ENCODE measurements around the gene TMEM150A. TPM values are rescaled to one million over a fixed set of nuclear protein-coding genes. Genes with fewer than 3 reads are reported as not detected.

The TMEM150A gene
- total and polyA plus RNA-seq, 2 of the 13 experiments (the other 11 are each of a cell fraction or from before 2014, with no cell fraction given): 30.1 to 70.4 TPM

- TF ChIP-seq ZNF367 (CRISPR knock-in tag; IDR thresholded peaks at IDR 0.05; ENCODE audit: borderline replicate concordance): 0 out of 2 replicates have a peak, but pooled peaks have one; percentile 23
- TF ChIP-seq THRA (CRISPR knock-in tag; IDR thresholded peaks at IDR 0.05; ENCODE audit: borderline replicate concordance): no peak
- TF ChIP-seq ZNF577 (CRISPR knock-in tag; IDR thresholded peaks at IDR 0.05; ENCODE audit: borderline replicate concordance, low read depth): no peak
- TF ChIP-seq ELF1 (CRISPR knock-in tag; IDR thresholded peaks at IDR 0.05): peak; percentile 97
- no peak for TF ChIP-seq SKI (IDR thresholded peaks at IDR 0.05; ENCODE audit: partially characterized antibody)
- TF ChIP-seq PRDM4 (CRISPR knock-in tag; IDR thresholded peaks at IDR 0.05; ENCODE audit: borderline replicate concordance): no peak
- peak; percentile 34; the same call in 1 of the 2 replicates for TF ChIP-seq HNF4A (CRISPR knock-in tag; IDR thresholded peaks at IDR 0.05)
- peak; percentile 35; the same call in 1 of the 2 replicates for TF ChIP-seq TSC22D2 (CRISPR knock-in tag; IDR thresholded peaks at IDR 0.05; ENCODE audit: borderline replicate concordance)
- TF ChIP-seq HOXA3 (CRISPR knock-in tag; IDR thresholded peaks at IDR 0.05): peak; percentile 70
- peak; percentile 66; the same call in 1 of the 2 replicates for TF ChIP-seq ZNF446 (CRISPR knock-in tag; IDR thresholded peaks at IDR 0.05)
- TF ChIP-seq SIX4 (CRISPR knock-in tag; IDR thresholded peaks at IDR 0.05): no peak
- 0 out of 2 replicates have a peak, but pooled peaks have one; percentile 50 for TF ChIP-seq RNF219 (CRISPR knock-in tag; IDR thresholded peaks at IDR 0.05)
- TF ChIP-seq ZNF12 (CRISPR knock-in tag; IDR thresholded peaks at IDR 0.05): peak; percentile 58
- TF ChIP-seq YY1 (IDR thresholded peaks at IDR 0.05; ENCODE audit: insufficient read depth, insufficient replicate concordance, low read depth, low read length): peak; percentile 94
- TF ChIP-seq ZFP37 (CRISPR knock-in tag; IDR thresholded peaks at IDR 0.05; ENCODE audit: borderline replicate concordance): peak; percentile 73; the same call in 1 of the 2 replicates
- TF ChIP-seq GMEB1 (CRISPR knock-in tag; IDR thresholded peaks at IDR 0.05; ENCODE audit: borderline replicate concordance): peak; percentile 71; the same call in 1 of the 2 replicates
- peak; percentile 76; the same call in 1 of the 2 replicates for TF ChIP-seq CAMTA2 (CRISPR knock-in tag; IDR thresholded peaks at IDR 0.05; ENCODE audit: borderline replicate concordance)
- peak; percentile 89 for TF ChIP-seq MEF2D (CRISPR knock-in tag; IDR thresholded peaks at IDR 0.05)
- TF ChIP-seq ZNF800 (CRISPR knock-in tag; IDR thresholded peaks at IDR 0.05): peak; percentile 93
Observed at GRCh38 chr2:85595301-85596025, 7.0 kb downstream of the TMEM150A start, which contains the start of gene RNF181 (continued).
